OCI-LY3 (cell line): Measurements from ENCODE around the gene RBMS3.

Experiments
- H2AFZ ChIP-seq: fragments of 200-600, 300-600 bp; shearing (Covaris generic); 2 replicates; pipeline ENCODE4 v1.6.0; 2014; ENCODE audit warnings: antibody characterized with exemption, low read depth, low read length
- H3K27ac ChIP-seq: fragments of 200-600, 300-600 bp; sonication (generic); 2 replicates; pipeline ENCODE4 v1.5.1; 2014; ENCODE audit warnings: mild to moderate bottlenecking, low read length, moderate library complexity, mixed read lengths
- H3K27me3 ChIP-seq: fragments of 200-600, 300-600 bp; sonication (generic); 2 replicates; pipeline ENCODE4 v1.6.1; 2014; ENCODE audit warnings: low read depth, low read length, mixed read lengths
- H3K36me3 ChIP-seq: fragments of 200-600, 300-600 bp; sonication (generic); replicated peaks from 2 replicates; pipeline ENCODE3; 2014; ENCODE audit warnings: low read depth, low read length, mixed read lengths
- H3K4me1 ChIP-seq: fragments of 300-600, 200-600 bp; sonication (generic); 2 replicates; pipeline ENCODE4 v1.6.1; 2014; ENCODE audit warnings: low read length, mixed read lengths
- H3K4me2 ChIP-seq: fragments of 200-600, 300-600 bp; sonication (generic); 2 replicates; pipeline ENCODE4 v1.6.1; 2014; ENCODE audit warnings: low read length, mixed read lengths
- H3K4me3 ChIP-seq: fragments of 300-600, 200-600 bp; sonication (generic); 2 replicates; pipeline ENCODE4 v1.5.1; 2014; ENCODE audit warnings: antibody characterized with exemption, mild to moderate bottlenecking, low read length, moderate library complexity
- H3K79me2 ChIP-seq: fragments of 300-600, 200-600 bp; shearing (Covaris generic); 2 replicates; pipeline ENCODE4 v1.6.1; 2014; ENCODE audit warnings: mild to moderate bottlenecking, low read length, mixed read lengths
- H3K9ac ChIP-seq: fragments of 300-600, 200-600 bp; shearing (Covaris generic); 2 replicates; pipeline ENCODE4 v1.6.0; 2014; ENCODE audit warnings: mild to moderate bottlenecking, low read length, moderate library complexity
- H3K9me3 ChIP-seq: fragments of 200-600, 300-600 bp; shearing (Covaris generic); 2 replicates; pipeline ENCODE4 v1.6.1; 2014; ENCODE audit warnings: low read length, mixed read lengths; ENCODE audit not compliant: insufficient read depth
- H4K20me1 ChIP-seq: fragments of 200-600, 300-600 bp; sonication (generic); 2 replicates; pipeline ENCODE4 v1.6.1; 2016; ENCODE audit warnings: low read length, mixed read lengths; ENCODE audit not compliant: insufficient read depth
- CTCF ChIP-seq: fragments of 200-600, 300-600 bp; sonication (generic); IDR thresholded peaks from 2 replicates; pipeline ENCODE4 v1.5.1; 2014; ENCODE audit warnings: antibody characterized with exemption, low read length, low read depth
- EZH2phosphoT487 ChIP-seq: fragments of 200-600 bp; shearing (Covaris generic); IDR thresholded peaks from 2 replicates; pipeline ENCODE4 v1.6.1; 2018; ENCODE audit warnings: antibody characterized with exemption, mixed run types, low read depth

The RBMS3 gene

GRCh38 chr3:29731050-29731449 is 450.2 kb downstream of the RBMS3 start:
- H3K27ac ChIP-seq: no peak overlapping the region
- H3K4me1 ChIP-seq: 0 out of 2 replicates have a peak, but pooled peaks cover 3% of the 10 kb centered on the region
- no peaks in the 10 kb centered on the region for H3K27me3 ChIP-seq
- no peak overlapping the region for H3K9ac ChIP-seq
- no peaks in the 10 kb centered on the region for H4K20me1 ChIP-seq
- H3K36me3 ChIP-seq: no peaks in the 10 kb centered on the region
- H3K4me3 ChIP-seq: no peak overlapping the region
- TF ChIP-seq CTCF: no peak
- no peak for TF ChIP-seq EZH2phosphoT487
- no peaks in the 10 kb centered on the region for H3K9me3 ChIP-seq
- H3K4me2 ChIP-seq: no peak overlapping the region
- no peaks in the 10 kb centered on the region for H3K79me2 ChIP-seq
- H2AFZ ChIP-seq: no peak overlapping the region

- no peak for TF ChIP-seq EZH2phosphoT487
- TF ChIP-seq CTCF: no peak
- no peak overlapping the region for H3K4me2 ChIP-seq
- H3K9ac ChIP-seq: no peak overlapping the region
- no peaks in the 10 kb centered on the region for H3K27me3 ChIP-seq
- H3K9me3 ChIP-seq: no peaks in the 10 kb centered on the region
- H2AFZ ChIP-seq: no peak overlapping the region
- H3K4me3 ChIP-seq: no peak overlapping the region
- peaks cover 30% of the 10 kb centered on the region for H3K4me1 ChIP-seq
- H3K79me2 ChIP-seq: no peaks in the 10 kb centered on the region
- H4K20me1 ChIP-seq: no peaks in the 10 kb centered on the region
- peaks cover 5% of the 10 kb centered on the region for H3K36me3 ChIP-seq
- H3K27ac ChIP-seq: no peak overlapping the region
Observed at GRCh38 chr3:29741231-29741630, 460.4 kb downstream of the RBMS3 start.

- Histone ChIP-seq H2AFZ (no peak overlapping the region), H3K4me3 (no peak overlapping the region), H3K4me1 (peaks cover 55% of the 10 kb centered on the region), H4K20me1 (no peaks in the 10 kb centered on the region), H3K9ac (no peak overlapping the region), H3K27ac (no peak overlapping the region), H3K27me3 (no peaks in the 10 kb centered on the region), H3K9me3 (no peaks in the 10 kb centered on the region), H3K4me2 (no peak overlapping the region), H3K79me2 (no peaks in the 10 kb centered on the region), H3K36me3 (peaks cover 19% of the 10 kb centered on the region)
- no peak for TF ChIP-seq EZH2phosphoT487
- TF ChIP-seq CTCF: no peak
Observed at GRCh38 chr3:29745232-29745870, 464.5 kb downstream of the RBMS3 start.

- Histone ChIP-seq H3K79me2 (no peaks in the 10 kb centered on the region), H3K27ac (no peak overlapping the region), H3K4me1 (peaks cover 55% of the 10 kb centered on the region), H4K20me1 (no peaks in the 10 kb centered on the region), H2AFZ (no peak overlapping the region), H3K36me3 (peaks cover 22% of the 10 kb centered on the region), H3K9ac (no peak overlapping the region), H3K4me3 (no peak overlapping the region), H3K9me3 (no peaks in the 10 kb centered on the region), H3K27me3 (no peaks in the 10 kb centered on the region), H3K4me2 (peak overlapping the region; percentile 37)
- TF ChIP-seq EZH2phosphoT487 (no peak), CTCF (no peak)
Observed at GRCh38 chr3:29746163-29746760, 465.4 kb downstream of the RBMS3 start.
